MV-4-11 (cell line): Measurements from ENCODE around the gene ITIH1.

Experiments used
- DNase-seq: peaks from one replicate; lab custom pipeline; 2025; lab: John Stamatoyannopoulos, UW

Gene ITIH1

DNA sequence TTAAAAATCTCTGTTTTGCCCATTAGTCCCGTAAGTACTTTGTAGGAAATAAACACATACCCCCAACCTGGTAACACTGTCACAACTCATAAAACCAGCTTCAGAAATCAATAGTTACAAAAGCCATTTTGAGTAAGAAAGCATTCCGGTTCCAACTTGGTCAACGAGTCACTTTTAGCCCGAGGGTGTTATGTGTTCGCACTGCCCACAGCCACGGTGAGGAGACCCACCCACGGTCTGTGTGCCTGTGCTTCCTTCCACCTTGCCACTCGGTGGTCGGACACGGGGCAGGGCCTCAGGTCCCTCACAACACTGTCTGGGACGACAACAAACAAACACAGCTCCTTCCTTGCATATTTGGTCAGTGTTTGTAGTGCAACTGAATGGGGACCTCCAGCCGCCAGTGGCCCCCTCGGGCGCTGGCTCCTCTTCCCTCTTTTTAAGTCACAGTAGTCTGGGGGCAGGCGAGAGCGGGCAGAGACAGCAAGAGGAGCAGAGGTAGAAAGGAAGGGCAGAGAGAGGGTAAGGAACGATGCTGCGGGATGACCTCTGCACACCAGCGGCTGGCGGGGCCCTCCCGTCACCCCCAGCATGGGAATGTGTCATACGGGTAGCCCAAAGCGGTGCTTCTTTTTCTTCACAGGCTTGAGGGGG lies 62.6 kb downstream of the ITIH1 start:
- DNase-seq: no peak

DNA sequence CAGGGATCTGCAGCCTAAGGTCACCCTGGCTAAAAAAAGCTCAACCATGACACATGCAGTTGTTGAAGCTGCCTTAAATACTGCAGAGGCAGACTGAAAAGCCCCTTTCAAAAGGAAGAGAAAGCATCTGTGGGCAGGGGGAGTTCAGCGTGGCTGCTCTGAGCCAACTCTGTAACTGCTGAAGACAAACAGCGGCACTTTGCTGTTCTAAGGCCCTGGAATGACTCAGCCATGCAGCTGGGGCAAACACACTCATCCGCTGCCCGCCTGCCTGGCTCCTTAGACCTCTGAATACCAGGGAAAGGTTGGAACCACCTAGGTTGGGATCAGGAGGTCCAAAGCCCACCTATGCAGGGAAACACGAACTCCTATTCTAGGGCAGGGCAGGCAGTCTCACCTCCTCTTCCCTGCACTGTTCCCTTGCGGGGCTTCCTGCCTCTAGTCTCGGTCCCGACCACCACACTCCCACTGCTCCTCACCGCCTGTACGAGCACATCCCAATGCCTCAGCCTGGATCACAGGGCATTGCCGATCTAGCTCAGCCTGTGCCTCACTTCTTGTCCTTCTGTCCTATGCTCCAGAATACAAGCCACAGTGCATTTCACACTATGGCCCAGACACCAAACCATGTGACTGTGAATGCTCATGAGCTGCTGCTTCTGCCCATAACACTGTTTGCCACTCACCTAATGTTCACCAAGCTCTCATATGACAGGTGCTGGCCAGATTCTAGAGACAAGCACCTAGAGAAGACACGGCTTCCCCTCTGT lies 64.0 kb downstream of the ITIH1 start:
- peak; percentile 75 for DNase-seq
